Mesenchymal stem cell (in vitro differentiated cells and primary cell): ENCODE results near the gene KIAA1614.

Experiments used
- DNase-seq: peaks from one replicate; pipeline ENCODE4 v3.0.0-alpha.2; 2013
- H2AFZ ChIP-seq: one replicate; pipeline ENCODE4 v1.6.1; 2013; ENCODE audit warnings: low read depth, mild to moderate bottlenecking, control low read depth, inconsistent platforms, low read length, moderate library complexity
- H2AK5ac ChIP-seq: 2 replicates; pipeline ENCODE4 v1.6.1; 2013; ENCODE audit warnings: low read length, moderate library complexity, mild to moderate bottlenecking, inconsistent platforms; ENCODE audit not compliant: severe bottlenecking
- H2BK120ac ChIP-seq: one replicate; pipeline ENCODE4 v1.6.1; 2013; ENCODE audit warnings: low read depth, mild to moderate bottlenecking, inconsistent platforms, low read length, moderate library complexity
- H2BK12ac ChIP-seq, 2 experiments: one replicate each; pipeline ENCODE4 v1.6.1; 2013; ENCODE audit warnings: inconsistent platforms in 2 of 2, low read length in 2 of 2, mild to moderate bottlenecking in 2 of 2, moderate library complexity in 2 of 2, control low read depth in 1 of 2
- H2BK15ac ChIP-seq: one replicate; pipeline ENCODE4 v1.6.1; 2013; ENCODE audit warnings: mild to moderate bottlenecking, low read depth, inconsistent platforms; ENCODE audit not compliant: poor library complexity, severe bottlenecking
- H2BK5ac ChIP-seq: 2 replicates; pipeline ENCODE4 v1.6.1; 2013; ENCODE audit warnings: low read depth, mild to moderate bottlenecking, low read length, control low read depth, inconsistent platforms; ENCODE audit not compliant: poor library complexity, severe bottlenecking
- H3K14ac ChIP-seq, 2 experiments: one replicate each; pipeline ENCODE4 v1.6.1; 2013; ENCODE audit warnings: inconsistent platforms in 2 of 2, low read length in 2 of 2, control low read depth in 1 of 2, mild to moderate bottlenecking in 1 of 2, moderate library complexity in 1 of 2
- H3K18ac ChIP-seq, 2 experiments: one replicate each; pipeline ENCODE4 v1.6.1; 2013; ENCODE audit warnings: inconsistent platforms in 2 of 2, low read length in 2 of 2, control low read depth in 1 of 2, low read depth in 1 of 2, mild to moderate bottlenecking in 1 of 2
- H3K23ac ChIP-seq, 2 experiments: one replicate each; pipeline ENCODE4 v1.6.1; 2013; ENCODE audit warnings: inconsistent platforms in 2 of 2, low read length in 2 of 2, mild to moderate bottlenecking in 2 of 2, moderate library complexity in 2 of 2, control low read depth in 1 of 2
- H3K27ac ChIP-seq: 2 replicates; pipeline ENCODE4 v1.5.1; 2013; ENCODE audit warnings: mild to moderate bottlenecking, moderate library complexity, low read length, control low read depth, inconsistent platforms; ENCODE audit not compliant: poor library complexity, severe bottlenecking
- H3K27me3 ChIP-seq, 2 experiments: 2 replicates each; pipeline versions ENCODE4 v1.6.1 to v1.7.0; 2013; ENCODE audit warnings: low read length in 2 of 2, mild to moderate bottlenecking in 2 of 2, moderate library complexity in 2 of 2, control low read depth in 1 of 2, inconsistent platforms in 1 of 2; ENCODE audit not compliant: control insufficient read depth in 1 of 2, insufficient read depth in 1 of 2
- H3K36me3 ChIP-seq, 2 experiments: 2 replicates each; pipeline versions ENCODE4 v1.6.1 to v1.7.0; 2013; ENCODE audit warnings: low read length in 2 of 2, control low read depth in 1 of 2, inconsistent platforms in 1 of 2, low read depth in 1 of 2, mild to moderate bottlenecking in 1 of 2; ENCODE audit not compliant: insufficient read depth in 2 of 2, control insufficient read depth in 1 of 2
- H3K4ac ChIP-seq, 2 experiments: one replicate each; pipeline ENCODE4 v1.6.1; 2013; ENCODE audit warnings: inconsistent platforms in 2 of 2, low read length in 2 of 2, mild to moderate bottlenecking in 2 of 2, moderate library complexity in 2 of 2, control low read depth in 1 of 2, low read depth in 1 of 2
- H3K4me1 ChIP-seq: 2 replicates; pipeline ENCODE4 v1.6.1; 2013; ENCODE audit warnings: low read depth, low read length, control low read depth; ENCODE audit not compliant: control insufficient read depth, insufficient read depth
- H3K4me2 ChIP-seq: 2 replicates; pipeline ENCODE4 v1.6.1; 2013; ENCODE audit warnings: low read length, mild to moderate bottlenecking, inconsistent platforms; ENCODE audit not compliant: poor library complexity, severe bottlenecking
- H3K4me3 ChIP-seq, 2 experiments: 2 replicates each; pipeline versions ENCODE4 v1.5.1 to v1.7.0; 2013; ENCODE audit warnings: low read length in 2 of 2, mild to moderate bottlenecking in 2 of 2, control low read depth in 1 of 2, low read depth in 1 of 2; ENCODE audit not compliant: insufficient read depth in 1 of 2
- H3K79me1 ChIP-seq: replicated peaks from 2 replicates; pipeline ENCODE4 v1.6.1; 2013; ENCODE audit warnings: mild to moderate bottlenecking, control low read depth, low read length, inconsistent platforms; ENCODE audit not compliant: poor library complexity, severe bottlenecking
- H3K9ac ChIP-seq: 2 replicates; pipeline ENCODE4 v1.7.0; 2013; ENCODE audit warnings: mild to moderate bottlenecking, low read length, moderate library complexity
- H3K9me3 ChIP-seq: 2 replicates; pipeline ENCODE4 v1.7.0; 2013; ENCODE audit warnings: mild to moderate bottlenecking, low read length; ENCODE audit not compliant: control insufficient read depth
- H4K8ac ChIP-seq: one replicate; pipeline ENCODE4 v1.6.1; 2013; ENCODE audit warnings: inconsistent platforms, mild to moderate bottlenecking, low read length, moderate library complexity
- H4K91ac ChIP-seq: one replicate; pipeline ENCODE4 v1.6.1; 2013; ENCODE audit warnings: mild to moderate bottlenecking, low read length, inconsistent platforms
- WGBS: methylation state at CpG from one replicate; pipeline ENCODE4 v1.1.7; 2013; ENCODE audit warnings: mixed read lengths; 5-methylcytosine and 5-hydroxymethylcytosine counted together

KIAA1614 gene

GRCh38 chr1:180917306-180918065 lies 4.8 kb downstream of the KIAA1614 start:
- no peaks in the 10 kb centered on the region for H3K27me3 ChIP-seq
- H2BK15ac ChIP-seq, result no peak overlapping the region
- H4K8ac ChIP-seq, result no peak overlapping the region
- H3K79me1 ChIP-seq, result peaks cover 6% of the 10 kb centered on the region
- no peak overlapping the region for H2BK5ac ChIP-seq
- no peak overlapping the region for H3K18ac ChIP-seq
- no peak for DNase-seq
- no peak overlapping the region for H3K27ac ChIP-seq
- H3K9me3 ChIP-seq, result no peaks in the 10 kb centered on the region
- H3K4me1 ChIP-seq, result peaks cover 20% of the 10 kb centered on the region
- no peak overlapping the region for H2AK5ac ChIP-seq
- no peak overlapping the region for H3K14ac ChIP-seq
- WGBS, result 79% methylated on average over 12 of the region's 12 CpGs
- H3K4me3 ChIP-seq, result no peak overlapping the region
- H2AFZ ChIP-seq, result no peak overlapping the region
- H3K9ac ChIP-seq, result no peak overlapping the region
- no peak overlapping the region for H2BK120ac ChIP-seq
- H2BK12ac ChIP-seq, result no peak overlapping the region
- H3K23ac ChIP-seq, result no peak overlapping the region
- H3K36me3 ChIP-seq, result peaks cover 24 to 36% of the 10 kb centered on the region in 2 experiments
- H3K4me2 ChIP-seq, result no peak overlapping the region
- H3K4ac ChIP-seq, result no peak overlapping the region
- no peak overlapping the region for H4K91ac ChIP-seq

DNA sequence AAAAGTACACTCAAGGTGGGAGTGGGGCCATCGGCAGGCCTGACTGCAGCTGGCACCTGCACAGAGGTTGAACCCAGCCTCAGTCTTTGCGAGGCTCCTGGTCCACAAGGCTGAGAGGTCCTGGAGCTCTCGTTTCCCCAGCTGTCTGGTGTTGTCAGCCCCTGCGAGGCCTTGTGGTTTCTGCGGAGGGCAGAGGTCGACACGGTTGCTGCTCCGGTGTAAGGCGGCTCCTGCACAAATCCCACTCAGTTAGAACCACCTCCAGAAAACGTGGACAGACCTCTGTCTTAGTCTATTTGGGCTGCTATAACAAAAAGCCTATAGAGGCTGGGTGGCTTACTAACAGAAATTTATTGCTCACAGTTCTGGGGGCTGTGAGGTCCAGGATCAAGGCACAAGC lies 5.8 kb downstream of the KIAA1614 start:
- no peak overlapping the region for H2BK15ac ChIP-seq
- H2AFZ ChIP-seq, result no peak overlapping the region
- H2BK120ac ChIP-seq, result no peak overlapping the region
- H3K27ac ChIP-seq, result no peak overlapping the region
- no peak overlapping the region for H3K14ac ChIP-seq
- H3K27me3 ChIP-seq, result no peaks in the 10 kb centered on the region
- no peak overlapping the region for H3K4ac ChIP-seq
- no peak overlapping the region for H4K8ac ChIP-seq
- H3K36me3 ChIP-seq, result peaks cover 24 to 39% of the 10 kb centered on the region in 2 experiments
- no peak for DNase-seq
- H3K4me2 ChIP-seq, result no peak overlapping the region
- WGBS, result 78% methylated on average over 10 of the region's 10 CpGs
- no peak overlapping the region for H2BK12ac ChIP-seq
- no peak overlapping the region for H3K18ac ChIP-seq
- peaks cover 29% of the 10 kb centered on the region for H3K4me1 ChIP-seq
- H3K4me3 ChIP-seq, result no peak overlapping the region
- peaks cover 6% of the 10 kb centered on the region for H3K79me1 ChIP-seq
- H2BK5ac ChIP-seq, result no peak overlapping the region
- H2AK5ac ChIP-seq, result no peak overlapping the region
- no peak overlapping the region for H3K23ac ChIP-seq
- H3K9me3 ChIP-seq, result no peaks in the 10 kb centered on the region
- H4K91ac ChIP-seq, result no peak overlapping the region
- H3K9ac ChIP-seq, result no peak overlapping the region

DNA sequence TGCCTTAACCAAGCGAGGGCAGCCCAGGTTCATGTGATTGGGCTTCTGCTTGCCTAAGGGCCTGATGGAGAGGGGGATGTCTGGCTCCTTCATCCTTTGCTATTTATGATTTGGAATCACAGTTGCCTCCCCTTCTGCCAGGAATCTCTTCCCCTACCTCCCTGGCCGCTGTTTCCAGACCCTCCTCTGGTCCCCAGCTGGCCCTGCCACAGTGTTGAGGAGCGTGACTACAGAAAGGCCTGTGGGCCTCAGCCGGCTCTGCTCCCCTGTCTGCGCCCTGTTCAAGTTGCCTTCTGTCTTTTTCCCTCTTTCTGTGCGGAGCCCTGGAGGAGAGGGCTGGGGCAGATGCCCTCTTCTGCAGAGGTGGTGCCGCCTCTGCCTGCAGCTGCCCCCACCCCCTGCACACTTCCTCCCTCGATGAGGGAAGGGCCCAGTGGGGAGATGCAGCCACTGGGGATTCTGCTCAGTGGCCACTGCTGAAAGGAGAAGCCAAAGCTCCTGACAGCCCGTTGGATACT lies 6.5 kb downstream of the KIAA1614 start:
- H3K4me3 ChIP-seq, result no peak overlapping the region
- no peak overlapping the region for H4K8ac ChIP-seq
- no peak overlapping the region for H2AFZ ChIP-seq
- no peak overlapping the region for H3K23ac ChIP-seq
- peaks cover 0 to 5% of the 10 kb centered on the region in 2 experiments for H3K27me3 ChIP-seq
- H3K4me2 ChIP-seq, result no peak overlapping the region
- no peak overlapping the region for H2BK12ac ChIP-seq
- H3K4me1 ChIP-seq, result peaks cover 33% of the 10 kb centered on the region
- H3K27ac ChIP-seq, result no peak overlapping the region
- H3K9ac ChIP-seq, result no peak overlapping the region
- H3K9me3 ChIP-seq, result no peaks in the 10 kb centered on the region
- DNase-seq, result no peak
- no peak overlapping the region for H3K4ac ChIP-seq
- no peak overlapping the region for H2BK5ac ChIP-seq
- H2BK15ac ChIP-seq, result no peak overlapping the region
- peaks cover 6% of the 10 kb centered on the region for H3K79me1 ChIP-seq
- H4K91ac ChIP-seq, result no peak overlapping the region
- H3K14ac ChIP-seq, result no peak overlapping the region
- 89% methylated on average over 7 of the region's 9 CpGs for WGBS
- H3K36me3 ChIP-seq, result peaks cover 24 to 39% of the 10 kb centered on the region in 2 experiments
- no peak overlapping the region for H2BK120ac ChIP-seq
- no peak overlapping the region for H3K18ac ChIP-seq
- no peak overlapping the region for H2AK5ac ChIP-seq

DNA sequence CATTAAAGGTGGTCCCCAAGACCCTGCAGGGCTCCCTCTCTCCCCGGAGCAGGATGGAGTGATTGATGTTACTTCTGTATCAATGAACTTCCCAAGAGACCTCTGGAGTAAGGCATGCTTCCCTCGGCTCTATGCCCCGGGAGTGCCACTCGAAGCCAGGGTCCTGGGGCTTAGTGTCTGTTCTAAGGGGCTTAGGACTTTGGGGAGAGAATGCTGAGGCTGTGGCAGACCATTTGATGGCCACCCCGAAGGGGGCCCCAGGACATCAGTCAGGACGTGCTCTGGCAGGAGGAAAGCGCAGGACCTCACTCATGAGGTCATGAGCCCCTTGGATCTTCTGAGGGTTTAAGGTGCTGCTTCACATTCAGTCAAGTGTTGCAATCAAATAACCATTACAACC lies 7.5 kb downstream of the KIAA1614 start:
- Histone ChIP-seq H2AK5ac (no peak overlapping the region), H3K27ac (no peak overlapping the region), H3K27me3 (peaks cover 0 to 8% of the 10 kb centered on the region in 2 experiments), H3K23ac (no peak overlapping the region), H3K4me3 (no peak overlapping the region), H3K18ac (no peak overlapping the region), H4K91ac (no peak overlapping the region), H3K4me1 (peaks cover 35% of the 10 kb centered on the region), H3K4ac (no peak overlapping the region), H3K36me3 (peaks cover 24 to 39% of the 10 kb centered on the region in 2 experiments), H3K14ac (no peak overlapping the region), H3K4me2 (no peak overlapping the region), H3K79me1 (peaks cover 4% of the 10 kb centered on the region), H2BK5ac (no peak overlapping the region), H2BK120ac (no peak overlapping the region), H2BK12ac (no peak overlapping the region), H3K9me3 (no peaks in the 10 kb centered on the region), H3K9ac (no peak overlapping the region), H2BK15ac (no peak overlapping the region), H4K8ac (no peak overlapping the region), H2AFZ (no peak overlapping the region)
- 94% methylated on average over 7 of the region's 7 CpGs for WGBS
- DNase-seq, result no peak
